SU-DHL-6 (cell line): ENCODE data around the gene CUBN.
"Not testable (repeated sequence)": the region's sequence is repeated elsewhere in the genome, so short reads cannot be mapped to it uniquely, and the experiment has no call there.

ENCODE experiments used
- H2AFZ ChIP-seq: fragments of 200-600 bp; sonication (generic); 2 replicates; pipeline ENCODE4 v1.6.1; 2014; ENCODE audit warnings: low read depth, mild to moderate bottlenecking, moderate library complexity, mixed read lengths, antibody characterized with exemption, low read length; ENCODE audit not compliant: severe bottlenecking
- H3F3A ChIP-seq: fragments of 200-600 bp; shearing (Covaris generic); 2 replicates; pipeline ENCODE4 v1.6.0; 2016; ENCODE audit warnings: antibody characterized with exemption, mild to moderate bottlenecking; ENCODE audit not compliant: insufficient read depth
- H3K27ac ChIP-seq: fragments of 200-600 bp; sonication (generic); 2 replicates; pipeline ENCODE4 v1.5.1; 2016; ENCODE audit warnings: low read depth, mild to moderate bottlenecking, low read length, moderate library complexity, mixed read lengths
- H3K27me3 ChIP-seq: fragments of 200-600 bp; sonication (generic), shearing (Covaris generic); 2 replicates; pipeline ENCODE4 v1.6.0; 2014; ENCODE audit warnings: mild to moderate bottlenecking, low read length
- H3K36me3 ChIP-seq: fragments of 200-600 bp; sonication (generic); 2 replicates; pipeline ENCODE4 v1.6.1; 2014; ENCODE audit warnings: mild to moderate bottlenecking, low read length, mixed read lengths
- H3K4me2 ChIP-seq: fragments of 300-600, 200-600 bp; shearing (Covaris generic), sonication (generic); 2 replicates; pipeline ENCODE4 v1.6.0; 2014; ENCODE audit warnings: low read length, low read depth, mild to moderate bottlenecking; ENCODE audit not compliant: poor library complexity, severe bottlenecking
- H3K4me3 ChIP-seq: fragments of 200-600 bp; sonication (generic); 2 replicates; pipeline ENCODE4 v1.5.1; 2014; ENCODE audit warnings: antibody characterized with exemption, low read length, mild to moderate bottlenecking, mixed read lengths; ENCODE audit not compliant: insufficient read depth, poor library complexity, severe bottlenecking
- H3K79me2 ChIP-seq: fragments of 200-600 bp; sonication (generic); 2 replicates; pipeline ENCODE4 v1.6.1; 2014; ENCODE audit warnings: mild to moderate bottlenecking, low read length, moderate library complexity; ENCODE audit not compliant: insufficient read depth
- H3K9ac ChIP-seq: fragments of 200-600 bp; sonication (generic); 2 replicates; pipeline ENCODE4 v1.7.0; 2014; ENCODE audit warnings: mild to moderate bottlenecking, low read length
- H3K9me2 ChIP-seq: fragments of 200-600 bp; sonication (generic); replicated peaks from 2 replicates; pipeline ENCODE4 v1.6.1; 2014; ENCODE audit warnings: low read length; ENCODE audit not compliant: insufficient read depth
- H3K9me3 ChIP-seq: fragments of 200-600 bp; sonication (generic); 2 replicates; pipeline ENCODE4 v1.6.1; 2014; ENCODE audit warnings: low read length, mixed read lengths; ENCODE audit not compliant: insufficient read depth
- H4K20me1 ChIP-seq: fragments of 200-600 bp; sonication (generic); 2 replicates; pipeline ENCODE4 v1.6.1; 2014; ENCODE audit warnings: low read depth, mild to moderate bottlenecking, antibody characterized with exemption, low read length, moderate library complexity, mixed read lengths
- CTCF ChIP-seq: fragments of 200-600 bp; sonication (generic); IDR thresholded peaks from one replicate; pipeline ENCODE4 v1.5.1; 2017; ENCODE audit warnings: antibody characterized with exemption, mild to moderate bottlenecking, low read length, moderate library complexity; ENCODE audit not compliant: insufficient read depth, poor library complexity, severe bottlenecking
- EZH2phosphoT487 ChIP-seq: fragments of 200-600 bp; sonication (generic), shearing (Covaris generic); conservative IDR thresholded peaks from 2 replicates; pipeline ENCODE4 v1.6.1; 2018; ENCODE audit warnings: mild to moderate bottlenecking, antibody characterized with exemption, low read length, moderate library complexity, mixed read lengths

CUBN gene

GRCh38 chr10:17019696-17020095 is 109.9 kb downstream of the CUBN start:
- Histone ChIP-seq H2AFZ (no peak overlapping the region), H3K9ac (no peak overlapping the region), H3K4me2 (no peak overlapping the region), H3K9me2 (no peaks in the 10 kb centered on the region; the same call in 1 of the 2 replicates), H4K20me1 (no peaks in the 10 kb centered on the region), H3K27me3 (no peaks in the 10 kb centered on the region), H3K27ac (no peak overlapping the region), H3K4me3 (no peak overlapping the region), H3K9me3 (no peaks in the 10 kb centered on the region), H3F3A (no peaks in the 10 kb centered on the region), H3K79me2 (no peaks in the 10 kb centered on the region), H3K36me3 (no peaks in the 10 kb centered on the region)
- no peak for TF ChIP-seq EZH2phosphoT487
- no peak for TF ChIP-seq CTCF

DNA sequence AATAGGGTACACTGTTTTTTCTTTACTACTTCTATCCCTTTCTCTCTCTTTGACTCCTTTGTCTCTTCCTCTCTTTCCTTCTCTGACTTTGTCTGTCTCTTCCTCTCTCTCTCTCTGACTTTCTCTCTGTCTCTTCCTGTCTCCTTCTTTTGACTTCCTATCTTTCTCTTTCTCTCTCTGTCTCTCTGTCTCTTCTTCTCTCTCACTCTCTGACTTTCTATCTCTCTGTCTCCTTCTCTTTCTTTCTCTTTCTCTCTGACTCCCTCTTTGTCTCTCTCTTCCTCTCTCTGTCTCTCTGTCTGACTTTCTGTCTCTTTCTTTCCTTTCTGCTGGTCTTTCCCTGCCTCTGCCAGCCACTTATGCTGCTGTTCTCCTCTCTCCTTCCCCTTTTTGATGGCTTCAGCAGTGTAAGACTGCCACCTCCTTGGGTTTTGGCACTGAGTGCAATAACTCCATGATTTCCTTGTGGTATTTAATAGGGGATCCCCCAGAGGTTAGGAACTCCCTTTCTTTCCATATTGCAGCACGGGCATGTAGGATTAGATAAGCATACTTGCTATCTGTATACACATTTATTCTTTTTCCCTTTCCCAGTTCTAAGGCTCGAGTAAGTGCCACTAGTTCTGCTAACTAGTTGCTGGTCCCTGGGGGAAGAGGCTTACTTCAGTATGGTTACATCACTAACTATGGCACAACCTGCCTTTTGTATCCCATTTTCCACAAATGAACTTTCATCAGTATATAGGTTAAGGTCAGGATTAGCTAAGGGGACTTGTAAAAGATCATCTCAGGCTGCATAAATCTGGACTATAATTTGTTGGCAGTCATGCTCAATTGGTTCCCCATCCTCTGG is 116.3 kb downstream of the CUBN start:
- not testable (repeated sequence) for H3K27me3 ChIP-seq, H4K20me1 ChIP-seq, H3K27ac ChIP-seq

GRCh38 chr10:17012731-17013130 is 116.9 kb downstream of the CUBN start:
- H3F3A ChIP-seq, H4K20me1 ChIP-seq, H3K9ac ChIP-seq, H3K79me2 ChIP-seq, H3K27ac ChIP-seq, H3K4me2 ChIP-seq, H2AFZ ChIP-seq, H3K4me3 ChIP-seq, H3K27me3 ChIP-seq, H3K9me3 ChIP-seq, H3K36me3 ChIP-seq, H3K9me2 ChIP-seq: not testable (repeated sequence)

More for the DNA sequence above, 116.3 kb downstream of the CUBN start:
- not testable (repeated sequence) for H3K9ac ChIP-seq, H3K4me2 ChIP-seq, H3K36me3 ChIP-seq, H3F3A ChIP-seq, H3K79me2 ChIP-seq, H2AFZ ChIP-seq, H3K9me3 ChIP-seq, H3K4me3 ChIP-seq, H3K9me2 ChIP-seq

- H3K4me3 ChIP-seq, result no peak overlapping the region
- H3K9ac ChIP-seq, result no peak overlapping the region
- no peak overlapping the region for H3K4me2 ChIP-seq
- no peaks in the 10 kb centered on the region for H3K27me3 ChIP-seq
- H3F3A ChIP-seq, result no peaks in the 10 kb centered on the region
- H3K36me3 ChIP-seq, result no peaks in the 10 kb centered on the region
- H3K9me3 ChIP-seq, result no peaks in the 10 kb centered on the region
- no peaks in the 10 kb centered on the region for H3K79me2 ChIP-seq
- TF ChIP-seq CTCF, result no peak
- TF ChIP-seq EZH2phosphoT487, result no peak
- H2AFZ ChIP-seq, result no peak overlapping the region
- no peak overlapping the region for H3K27ac ChIP-seq
- no peaks in the 10 kb centered on the region for H4K20me1 ChIP-seq
- H3K9me2 ChIP-seq, result no peaks in the 10 kb centered on the region
These were observed 119.1 kb downstream of the CUBN start for GRCh38 chr10:17010363-17011145.
